AG04450 (cell line): ENCODE data around the gene LMTK2. TPM values are rescaled to one million over a fixed set of nuclear protein-coding genes. Genes with fewer than 3 reads are reported as not detected.

Experiments used
- CTCF ChIA-PET: fragments of 300-600, 350-600 bp; formaldehyde crosslinking; extraction: SDS; loops from one replicate; lab custom pipeline; 2022; ENCODE audit warnings: antibody characterized with exemption, inconsistent platforms; lab: Charles Lee
- POLR2A ChIA-PET: fragments of 350-600 bp; formaldehyde crosslinking; extraction: SDS; loops from one replicate; lab custom pipeline; 2021; ENCODE audit warnings: antibody characterized with exemption, inconsistent platforms; lab: Yijun Ruan, JAX
- DNase-seq: peaks from one replicate; pipeline ENCODE4 v3.0.0-alpha.2; 2011; ENCODE audit warnings: low read depth, low spot score
- H3K27ac ChIP-seq: one replicate; pipeline ENCODE4 v1.5.1; 2012; ENCODE audit warnings: low read depth, low read length, control low read depth
- H3K27me3 ChIP-seq: one replicate; pipeline ENCODE4 v1.6.0; 2012; ENCODE audit warnings: low read length; ENCODE audit not compliant: control insufficient read depth, insufficient read depth
- H3K4me3 ChIP-seq: 2 replicates; pipeline ENCODE4 v1.5.1; 2011; ENCODE audit warnings: mild to moderate bottlenecking, low read depth, low read length, control low read depth
- H3K9me3 ChIP-seq: 2 replicates; pipeline ENCODE4 v1.5.1; 2012; ENCODE audit warnings: low read length; ENCODE audit not compliant: control insufficient read depth, insufficient read depth
- CTCF ChIP-seq: IDR thresholded peaks from 2 replicates; pipeline ENCODE4 v1.5.1; 2011; ENCODE audit warnings: low read depth, low read length, control low read depth, inconsistent platforms
- polyA plus RNA-seq: library from polyadenylated mRNA; depleted of rRNA; stranded (reverse); fragments of >200 nt; gene quantifications from 2 replicates; pipeline ENCODE4 v1.2.3, GENCODE V29; 2011

LMTK2 gene
- polyA plus RNA-seq, 1 experiment, result 3.7 TPM

GRCh38 chr7:98241674-98242241 lies 135.1 kb downstream of the LMTK2 start:
- Histone ChIP-seq H3K4me3 (no peak overlapping the region), H3K9me3 (no peaks in the 10 kb centered on the region), H3K27ac (no peak overlapping the region), H3K27me3 (no peaks in the 10 kb centered on the region)
- TF ChIP-seq CTCF, result no peak
- no peak for DNase-seq
- CTCF ChIA-PET, result interaction anchor here (0.8 to 1.1 kb wide), 2 partner anchors 9 to 73 kb away, joined by 4 read pairs; no protein-coding TSS in a partner anchor
- POLR2A ChIA-PET, result no interaction called here

GRCh38 chr7:98242342-98242741 lies 135.7 kb downstream of the LMTK2 start:
- ChIA-PET CTCF (interaction anchor here (1.1 kb wide), 1 partner anchor 74 kb away, joined by 4 read pairs; no protein-coding TSS in a partner anchor), POLR2A (no interaction called here)
- Histone ChIP-seq H3K9me3 (no peaks in the 10 kb centered on the region), H3K27me3 (no peaks in the 10 kb centered on the region), H3K4me3 (no peak overlapping the region), H3K27ac (no peak overlapping the region)
- no peak for DNase-seq
- no peak for TF ChIP-seq CTCF

GRCh38 chr7:98242934-98243333 lies 136.3 kb downstream of the LMTK2 start:
- TF ChIP-seq CTCF, result no peak
- Histone ChIP-seq H3K27me3 (no peaks in the 10 kb centered on the region), H3K9me3 (no peaks in the 10 kb centered on the region), H3K4me3 (no peak overlapping the region), H3K27ac (no peak overlapping the region)
- no peak for DNase-seq
- POLR2A ChIA-PET, result no interaction called here
- CTCF ChIA-PET, result no interaction called here

- no peak for DNase-seq
These were observed 138.2 kb downstream of the LMTK2 start for GRCh38 chr7:98244871-98245270.

More at GRCh38 chr7:98244871-98245270, 138.2 kb downstream of the LMTK2 start:
- H3K27ac ChIP-seq, result no peak overlapping the region
- ChIA-PET CTCF (no interaction called here), POLR2A (no interaction called here)
- no peaks in the 10 kb centered on the region for H3K9me3 ChIP-seq
- TF ChIP-seq CTCF, result no peak
- no peak overlapping the region for H3K4me3 ChIP-seq
- H3K27me3 ChIP-seq, result no peaks in the 10 kb centered on the region
